H1 (cell line): ENCODE data around the gene CSAD. TPM values are rescaled to one million over a fixed set of nuclear protein-coding genes. Genes with fewer than 3 reads are reported as not detected.

Experiments
- POLR2A ChIP-seq, 2 experiments: IDR thresholded peaks; 1 replicate in 1 of 2; 2 replicates in 1 of 2; pipeline ENCODE4 v1.6.1; 2011; ENCODE audit warnings: low read depth in 2 of 2, low read length in 2 of 2, mild to moderate bottlenecking in 2 of 2; ENCODE audit errors: control extremely low read depth in 1 of 2
- RAD21 ChIP-seq, 2 experiments: IDR thresholded peaks in 1 of 2; conservative IDR thresholded peaks in 1 of 2; 2 replicates each; pipeline ENCODE4 v1.6.1; 2011; ENCODE audit warnings: low read depth in 2 of 2, low read length in 2 of 2, improper control_type of control experiment in 1 of 2, inconsistent platforms in 1 of 2, mild to moderate bottlenecking in 1 of 2, moderate library complexity in 1 of 2
- SRF ChIP-seq: IDR thresholded peaks from 2 replicates; pipeline ENCODE4 v1.6.1; 2011; ENCODE audit warnings: mild to moderate bottlenecking, low read depth, low read length, moderate library complexity
- polyA plus RNA-seq, 7 experiments: library from polyadenylated mRNA; depleted of rRNA in 3 of 7; stranded (reverse) in 5 of 7; unstranded in 2 of 7; fragments of >200 nt in 5 of 7; fragments of 200-250 nt in 2 of 7; gene quantifications; 1 replicate in 5 of 7; 2 replicates in 1 of 7; 4 replicates in 1 of 7; pipeline versions ENCODE4 v1.2.1 to v1.2.3, GENCODE V29; 2011 to 2013; ENCODE audit warnings: missing spikeins in 2 of 7, mixed read lengths in 2 of 7
- total RNA-seq: library from RNA; stranded (reverse); fragmentation: NEBNext Ultra II Directional; extraction: Animal tissue kit (Norgen Biotek cat#: 25700); gene quantifications from 2 replicates; pipeline ENCODE4 v1.2.1, GENCODE V29; 2021
- TF ChIP-seq, protein P1 (sequence below): fragments of 300-600 bp; sonication (generic); IDR thresholded peaks from 2 replicates; pipeline ENCODE4 v1.7.1; 2012; ENCODE audit warnings: low read length, moderate library complexity, mild to moderate bottlenecking, inconsistent platforms; ENCODE audit not compliant: insufficient replicate concordance

The CSAD gene
- total and polyA plus RNA-seq, 2 of the 8 experiments (the other 6 are each of a cell fraction or from before 2014, with no cell fraction given) = 8.8 to 11.3 TPM

- TF ChIP-seq, protein P1, sequence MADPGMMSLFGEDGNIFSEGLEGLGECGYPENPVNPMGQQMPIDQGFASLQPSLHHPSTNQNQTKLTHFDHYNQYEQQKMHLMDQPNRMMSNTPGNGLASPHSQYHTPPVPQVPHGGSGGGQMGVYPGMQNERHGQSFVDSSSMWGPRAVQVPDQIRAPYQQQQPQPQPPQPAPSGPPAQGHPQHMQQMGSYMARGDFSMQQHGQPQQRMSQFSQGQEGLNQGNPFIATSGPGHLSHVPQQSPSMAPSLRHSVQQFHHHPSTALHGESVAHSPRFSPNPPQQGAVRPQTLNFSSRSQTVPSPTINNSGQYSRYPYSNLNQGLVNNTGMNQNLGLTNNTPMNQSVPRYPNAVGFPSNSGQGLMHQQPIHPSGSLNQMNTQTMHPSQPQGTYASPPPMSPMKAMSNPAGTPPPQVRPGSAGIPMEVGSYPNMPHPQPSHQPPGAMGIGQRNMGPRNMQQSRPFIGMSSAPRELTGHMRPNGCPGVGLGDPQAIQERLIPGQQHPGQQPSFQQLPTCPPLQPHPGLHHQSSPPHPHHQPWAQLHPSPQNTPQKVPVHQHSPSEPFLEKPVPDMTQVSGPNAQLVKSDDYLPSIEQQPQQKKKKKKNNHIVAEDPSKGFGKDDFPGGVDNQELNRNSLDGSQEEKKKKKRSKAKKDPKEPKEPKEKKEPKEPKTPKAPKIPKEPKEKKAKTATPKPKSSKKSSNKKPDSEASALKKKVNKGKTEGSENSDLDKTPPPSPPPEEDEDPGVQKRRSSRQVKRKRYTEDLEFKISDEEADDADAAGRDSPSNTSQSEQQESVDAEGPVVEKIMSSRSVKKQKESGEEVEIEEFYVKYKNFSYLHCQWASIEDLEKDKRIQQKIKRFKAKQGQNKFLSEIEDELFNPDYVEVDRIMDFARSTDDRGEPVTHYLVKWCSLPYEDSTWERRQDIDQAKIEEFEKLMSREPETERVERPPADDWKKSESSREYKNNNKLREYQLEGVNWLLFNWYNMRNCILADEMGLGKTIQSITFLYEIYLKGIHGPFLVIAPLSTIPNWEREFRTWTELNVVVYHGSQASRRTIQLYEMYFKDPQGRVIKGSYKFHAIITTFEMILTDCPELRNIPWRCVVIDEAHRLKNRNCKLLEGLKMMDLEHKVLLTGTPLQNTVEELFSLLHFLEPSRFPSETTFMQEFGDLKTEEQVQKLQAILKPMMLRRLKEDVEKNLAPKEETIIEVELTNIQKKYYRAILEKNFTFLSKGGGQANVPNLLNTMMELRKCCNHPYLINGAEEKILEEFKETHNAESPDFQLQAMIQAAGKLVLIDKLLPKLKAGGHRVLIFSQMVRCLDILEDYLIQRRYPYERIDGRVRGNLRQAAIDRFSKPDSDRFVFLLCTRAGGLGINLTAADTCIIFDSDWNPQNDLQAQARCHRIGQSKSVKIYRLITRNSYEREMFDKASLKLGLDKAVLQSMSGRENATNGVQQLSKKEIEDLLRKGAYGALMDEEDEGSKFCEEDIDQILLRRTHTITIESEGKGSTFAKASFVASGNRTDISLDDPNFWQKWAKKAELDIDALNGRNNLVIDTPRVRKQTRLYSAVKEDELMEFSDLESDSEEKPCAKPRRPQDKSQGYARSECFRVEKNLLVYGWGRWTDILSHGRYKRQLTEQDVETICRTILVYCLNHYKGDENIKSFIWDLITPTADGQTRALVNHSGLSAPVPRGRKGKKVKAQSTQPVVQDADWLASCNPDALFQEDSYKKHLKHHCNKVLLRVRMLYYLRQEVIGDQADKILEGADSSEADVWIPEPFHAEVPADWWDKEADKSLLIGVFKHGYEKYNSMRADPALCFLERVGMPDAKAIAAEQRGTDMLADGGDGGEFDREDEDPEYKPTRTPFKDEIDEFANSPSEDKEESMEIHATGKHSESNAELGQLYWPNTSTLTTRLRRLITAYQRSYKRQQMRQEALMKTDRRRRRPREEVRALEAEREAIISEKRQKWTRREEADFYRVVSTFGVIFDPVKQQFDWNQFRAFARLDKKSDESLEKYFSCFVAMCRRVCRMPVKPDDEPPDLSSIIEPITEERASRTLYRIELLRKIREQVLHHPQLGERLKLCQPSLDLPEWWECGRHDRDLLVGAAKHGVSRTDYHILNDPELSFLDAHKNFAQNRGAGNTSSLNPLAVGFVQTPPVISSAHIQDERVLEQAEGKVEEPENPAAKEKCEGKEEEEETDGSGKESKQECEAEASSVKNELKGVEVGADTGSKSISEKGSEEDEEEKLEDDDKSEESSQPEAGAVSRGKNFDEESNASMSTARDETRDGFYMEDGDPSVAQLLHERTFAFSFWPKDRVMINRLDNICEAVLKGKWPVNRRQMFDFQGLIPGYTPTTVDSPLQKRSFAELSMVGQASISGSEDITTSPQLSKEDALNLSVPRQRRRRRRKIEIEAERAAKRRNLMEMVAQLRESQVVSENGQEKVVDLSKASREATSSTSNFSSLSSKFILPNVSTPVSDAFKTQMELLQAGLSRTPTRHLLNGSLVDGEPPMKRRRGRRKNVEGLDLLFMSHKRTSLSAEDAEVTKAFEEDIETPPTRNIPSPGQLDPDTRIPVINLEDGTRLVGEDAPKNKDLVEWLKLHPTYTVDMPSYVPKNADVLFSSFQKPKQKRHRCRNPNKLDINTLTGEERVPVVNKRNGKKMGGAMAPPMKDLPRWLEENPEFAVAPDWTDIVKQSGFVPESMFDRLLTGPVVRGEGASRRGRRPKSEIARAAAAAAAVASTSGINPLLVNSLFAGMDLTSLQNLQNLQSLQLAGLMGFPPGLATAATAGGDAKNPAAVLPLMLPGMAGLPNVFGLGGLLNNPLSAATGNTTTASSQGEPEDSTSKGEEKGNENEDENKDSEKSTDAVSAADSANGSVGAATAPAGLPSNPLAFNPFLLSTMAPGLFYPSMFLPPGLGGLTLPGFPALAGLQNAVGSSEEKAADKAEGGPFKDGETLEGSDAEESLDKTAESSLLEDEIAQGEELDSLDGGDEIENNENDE = no peak
- TF ChIP-seq SRF = no peak
- TF ChIP-seq RAD21 (IDR thresholded peaks at IDR 0.05 in 1 of 2, conservative IDR thresholded peaks at IDR 0.05 in 1 of 2; ENCODE audit: low read depth in 2 of 2, low read length in 2 of 2) = no peak
- TF ChIP-seq POLR2A (IDR thresholded peaks at IDR 0.05; ENCODE audit: control extremely low read depth in 1 of 2, low read depth in 2 of 2, low read length in 2 of 2) = no peak
Measured at GRCh38 chr12:53172352-53172751, 8.4 kb downstream of the CSAD start (continued).
